Measurements from ENCODE around the gene SMIM29. TPM values are rescaled to one million over a fixed set of nuclear protein-coding genes. Genes with fewer than 3 reads are reported as not detected.

The SMIM29 gene
- polyA plus RNA-seq, 6 donors from 2014 or later: 91.2 to 127 (median 99.0) TPM

- peaks cover 21 to 45% (median 38%) of the 10 kb centered on the region in 3 donors for H3K4me1 Mint-ChIP-seq
These were observed 24.6 kb downstream of the SMIM29 start for GRCh38 chr6:34223956-34224940.

GRCh38 chr6:34223381-34223955 is 25.3 kb downstream of the SMIM29 start:
- Mint-ChIP-seq H3K27ac (peak overlapping the region; percentile 79 to 99 (median 96)), H3K4me1 (peaks cover 23 to 50% (median 41%) of the 10 kb centered on the region in 3 donors), H3K9me3 (no peaks in the 10 kb centered on the region), H3K36me3 (no peaks in the 10 kb centered on the region), H3K4me3 (peak overlapping the region; percentile 30 to 77 (median 66)), H3K27me3 (no peaks in the 10 kb centered on the region)
- no peak for DNase-seq
- ATAC-seq (ENCODE audit: low read depth in 2 of 2): no peak

More at GRCh38 chr6:34223956-34224940, 24.6 kb downstream of the SMIM29 start:
- peak; percentile 94 for ATAC-seq (ENCODE audit: low read depth in 2 of 2)
- peak; percentile 93 for DNase-seq
- peak overlapping the region; percentile 52 to 82 (median 77) for H3K4me3 Mint-ChIP-seq
- no peaks in the 10 kb centered on the region for H3K27me3 Mint-ChIP-seq
- H3K9me3 Mint-ChIP-seq: no peaks in the 10 kb centered on the region
- H3K27ac Mint-ChIP-seq: peak overlapping the region; percentile 79 to 99 (median 96)
- no peaks in the 10 kb centered on the region for H3K36me3 Mint-ChIP-seq

- no peaks in the 10 kb centered on the region for H3K27me3 Mint-ChIP-seq
- no peaks in the 10 kb centered on the region for H3K9me3 Mint-ChIP-seq
- H3K4me1 Mint-ChIP-seq: peaks cover 7 to 17% (median 15%) of the 10 kb centered on the region in 3 donors
- ATAC-seq (ENCODE audit: low read depth in 2 of 2) (no peak), DNase-seq (no peak)
- H3K27ac Mint-ChIP-seq: peak overlapping the region in 4 of 6 donors; percentile 37 to 62 (median 52)
- H3K4me3 Mint-ChIP-seq: peak overlapping the region in 1 of 8 donors; percentile 40
- H3K36me3 Mint-ChIP-seq: no peaks in the 10 kb centered on the region
These were observed 30.1 kb downstream of the SMIM29 start for GRCh38 chr6:34218691-34219090.

- DNase-seq (no peak), ATAC-seq (ENCODE audit: low read depth in 2 of 2) (no peak)
- H3K9me3 Mint-ChIP-seq: no peaks in the 10 kb centered on the region
- H3K4me3 Mint-ChIP-seq: no peak overlapping the region
- H3K4me1 Mint-ChIP-seq: peaks cover 0 to under 1% (median 0%) of the 10 kb centered on the region in 3 donors
- H3K27me3 Mint-ChIP-seq: no peaks in the 10 kb centered on the region
- peak overlapping the region in 1 of 6 donors; percentile 13 for H3K27ac Mint-ChIP-seq
- no peaks in the 10 kb centered on the region for H3K36me3 Mint-ChIP-seq
These were observed 35.0 kb downstream of the SMIM29 start for GRCh38 chr6:34213772-34214171.

- Mint-ChIP-seq H3K4me1 (no peaks in the 10 kb centered on the region), H3K27me3 (no peaks in the 10 kb centered on the region), H3K4me3 (no peak overlapping the region), H3K27ac (no peak overlapping the region), H3K9me3 (no peaks in the 10 kb centered on the region), H3K36me3 (no peaks in the 10 kb centered on the region)
- DNase-seq (no peak), ATAC-seq (ENCODE audit: low read depth in 2 of 2) (no peak)
These were observed 40.9 kb downstream of the SMIM29 start for GRCh38 chr6:34207695-34208443.

- H3K27ac Mint-ChIP-seq: peak overlapping the region in 1 of 6 donors; percentile 60
- H3K27me3 Mint-ChIP-seq: no peaks in the 10 kb centered on the region
- DNase-seq (no peak), ATAC-seq (ENCODE audit: low read depth in 2 of 2) (no peak)
- peaks cover 0 to 2% (median 0%) of the 10 kb centered on the region in 7 donors for H3K9me3 Mint-ChIP-seq
- H3K4me3 Mint-ChIP-seq: no peak overlapping the region
- no peaks in the 10 kb centered on the region for H3K4me1 Mint-ChIP-seq
- no peaks in the 10 kb centered on the region for H3K36me3 Mint-ChIP-seq
These were observed 42.1 kb downstream of the SMIM29 start for GRCh38 chr6:34206726-34207125.

DNA sequence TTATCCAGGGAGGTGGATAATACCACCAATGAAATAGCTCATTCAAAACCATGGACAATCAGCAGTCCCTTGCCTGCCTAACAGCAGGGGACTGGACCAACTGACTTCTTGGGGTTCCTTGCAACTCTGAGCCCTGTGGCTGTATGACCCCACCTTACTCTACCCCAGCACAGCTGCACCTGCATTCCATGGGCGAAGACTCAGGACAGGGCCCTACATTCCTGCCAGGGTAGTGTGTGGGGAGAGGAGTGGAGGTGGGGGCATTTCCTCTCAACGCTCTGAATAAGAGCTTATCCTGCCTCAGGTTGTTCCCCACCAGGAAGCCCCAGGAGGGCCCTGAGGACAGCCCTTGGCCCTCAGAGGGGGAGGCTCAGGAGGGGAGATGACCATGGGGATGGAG is 42.9 kb downstream of the SMIM29 start:
- Mint-ChIP-seq H3K36me3 (no peaks in the 10 kb centered on the region), H3K9me3 (peaks cover 0 to 2% (median 0%) of the 10 kb centered on the region in 7 donors), H3K27ac (no peak overlapping the region), H3K4me1 (no peaks in the 10 kb centered on the region), H3K27me3 (no peaks in the 10 kb centered on the region), H3K4me3 (no peak overlapping the region)
- ATAC-seq (ENCODE audit: low read depth in 2 of 2): no peak
- no peak for DNase-seq

GRCh38 chr6:34205466-34205865 is 43.3 kb downstream of the SMIM29 start:
- H3K4me1 Mint-ChIP-seq: no peaks in the 10 kb centered on the region
- DNase-seq (no peak), ATAC-seq (ENCODE audit: low read depth in 2 of 2) (no peak)
- H3K4me3 Mint-ChIP-seq: no peak overlapping the region
- H3K27ac Mint-ChIP-seq: no peak overlapping the region
- no peaks in the 10 kb centered on the region for H3K36me3 Mint-ChIP-seq
- H3K27me3 Mint-ChIP-seq: peaks cover 0 to under 1% (median 0%) of the 10 kb centered on the region in 3 donors
- peaks cover 0 to 2% (median 0%) of the 10 kb centered on the region in 7 donors for H3K9me3 Mint-ChIP-seq

GRCh38 chr6:34204693-34205092 is 44.1 kb downstream of the SMIM29 start:
- H3K4me3 Mint-ChIP-seq: no peak overlapping the region

DNA sequence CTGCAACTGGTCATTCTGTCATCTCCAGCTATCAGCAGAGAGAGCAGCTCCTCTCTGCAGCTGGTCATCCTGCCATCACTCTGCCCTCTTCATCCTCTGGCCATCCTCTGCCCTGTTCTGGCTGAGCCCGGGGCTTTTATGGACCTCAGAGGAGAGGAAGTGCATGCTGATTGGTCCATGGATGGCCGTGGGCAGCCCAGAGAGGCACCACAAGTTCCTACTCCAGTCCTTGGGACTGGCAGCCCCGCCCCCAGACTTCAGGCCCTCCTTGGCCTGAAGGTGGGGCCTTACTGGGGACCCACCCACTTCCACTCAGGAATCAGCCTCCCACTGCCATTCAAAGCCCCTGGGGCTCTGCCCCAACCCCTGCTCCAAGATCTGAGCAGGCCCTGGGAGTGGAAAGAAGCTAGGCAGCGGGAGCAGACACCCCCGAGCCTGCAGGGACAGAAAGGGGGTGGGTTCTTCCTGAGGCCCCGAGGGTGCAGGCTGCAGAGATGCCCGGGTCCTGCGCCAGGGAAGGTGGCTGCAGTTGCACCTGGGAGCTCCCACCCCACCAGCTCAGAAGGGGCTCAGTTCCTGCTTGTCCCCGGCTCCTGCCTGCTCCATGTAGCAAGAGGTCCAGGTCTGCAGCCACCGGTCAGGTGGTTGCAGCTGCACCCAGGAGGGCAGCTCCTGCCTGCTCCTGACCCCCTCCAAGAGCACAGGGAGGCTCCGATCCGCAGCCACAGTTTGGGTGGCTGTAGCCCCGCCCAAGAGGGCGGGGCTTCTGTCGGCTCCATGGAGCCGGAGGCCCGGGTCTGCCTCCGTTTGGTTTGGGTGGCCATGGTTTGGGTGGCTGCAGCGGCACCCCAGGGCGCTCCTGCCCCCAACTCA is 46.2 kb downstream of the SMIM29 start:
- H3K4me1 Mint-ChIP-seq: no peaks in the 10 kb centered on the region
- ATAC-seq (ENCODE audit: low read depth in 2 of 2) (no peak), DNase-seq (no peak)
- no peak overlapping the region for H3K4me3 Mint-ChIP-seq
- peak overlapping the region in 1 of 6 donors; percentile 41 for H3K27ac Mint-ChIP-seq
- no peaks in the 10 kb centered on the region for H3K36me3 Mint-ChIP-seq
- peaks cover 0 to 6% (median 0%) of the 10 kb centered on the region in 3 donors for H3K27me3 Mint-ChIP-seq
- peaks cover 0 to 2% (median 0%) of the 10 kb centered on the region in 7 donors for H3K9me3 Mint-ChIP-seq

More at GRCh38 chr6:34204693-34205092, 44.1 kb downstream of the SMIM29 start:
- DNase-seq (no peak), ATAC-seq (ENCODE audit: low read depth in 2 of 2) (peak in 1 of 2 donors; percentile 27)
- Mint-ChIP-seq H3K27ac (no peak overlapping the region), H3K27me3 (peaks cover 0 to 6% (median 0%) of the 10 kb centered on the region in 3 donors), H3K36me3 (no peaks in the 10 kb centered on the region), H3K9me3 (peaks cover 0 to 2% (median 0%) of the 10 kb centered on the region in 7 donors), H3K4me1 (no peaks in the 10 kb centered on the region)

DNA sequence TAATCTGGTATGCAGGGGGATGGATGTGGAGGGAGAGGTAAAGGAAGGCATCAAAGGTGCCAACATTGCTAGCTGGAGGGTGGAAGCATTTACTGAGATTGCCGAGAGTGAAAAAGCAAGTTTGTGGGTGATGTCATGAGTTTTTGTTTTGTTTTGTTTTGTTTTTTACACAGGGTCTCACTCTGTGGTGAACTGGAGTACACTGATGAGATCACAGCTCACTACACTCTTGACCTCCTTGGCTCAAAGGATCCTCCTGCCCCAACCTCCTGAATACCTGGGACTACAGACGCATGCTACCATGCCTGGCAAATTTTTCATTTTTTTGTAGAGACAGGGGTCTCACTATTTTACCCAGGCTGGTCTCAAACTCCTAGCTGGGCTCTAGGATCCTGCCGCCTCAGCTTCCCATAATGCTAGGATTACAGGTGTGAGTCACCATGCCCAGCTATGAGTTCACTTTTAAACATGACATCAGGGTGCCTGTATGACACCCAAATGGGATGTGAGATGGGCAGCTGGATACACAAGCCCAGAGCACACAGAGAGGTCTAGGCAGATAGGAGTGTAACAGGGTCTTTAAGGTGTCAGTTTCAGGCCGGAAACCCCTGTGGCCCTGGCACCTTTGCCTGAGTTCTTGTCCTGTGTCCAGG is 47.2 kb downstream of the SMIM29 start:
- DNase-seq (no peak), ATAC-seq (ENCODE audit: low read depth in 2 of 2) (no peak)
- Mint-ChIP-seq H3K4me1 (peaks cover under 1 to 6% (median under 1%) of the 10 kb centered on the region in 3 donors), H3K4me3 (no peak overlapping the region), H3K27ac (peak overlapping the region in 2 of 6 donors; percentile 32 to 43), H3K36me3 (no peaks in the 10 kb centered on the region), H3K9me3 (peaks cover 0 to 2% (median 0%) of the 10 kb centered on the region in 7 donors), H3K27me3 (peaks cover 0 to 6% (median 0%) of the 10 kb centered on the region in 3 donors)

All from naive B cell (primary cell).